CD4-positive, alpha-beta T cell treated with Interleukin-4 for 1 hour (primary cell): Measurements from ENCODE around the gene MT3.

ENCODE experiments used
- DNase-seq, 2 donors: peaks; one replicate each; pipeline ENCODE4 v3.0.0-alpha.2; 2020 to 2022

Gene MT3

GRCh38 chr16:56589141-56590039, at the start of gene MT3:
MT3 (plus strand) TSS chr16:56589528; CDS start chr16:56589591, 63 bp downstream.
- no peak for DNase-seq

GRCh38 chr16:56539656-56540055, 49.7 kb upstream of the MT3 start:
- DNase-seq: no peak

- no peak for DNase-seq
These were observed 47.3 kb upstream of the MT3 start for GRCh38 chr16:56542039-56542438.

GRCh38 chr16:56547120-56547948, 42.0 kb upstream of the MT3 start:
- peak in 1 of 2 donors; percentile 4 for DNase-seq

- no peak for DNase-seq
These were observed 41.3 kb upstream of the MT3 start for GRCh38 chr16:56547949-56548567.

- DNase-seq: no peak
These were observed 40.2 kb upstream of the MT3 start for GRCh38 chr16:56549161-56549560.

- DNase-seq: no peak
These were observed 39.5 kb upstream of the MT3 start for GRCh38 chr16:56549744-56550385.

- no peak for DNase-seq
These were observed 37.3 kb upstream of the MT3 start for GRCh38 chr16:56551796-56552738.

GRCh38 chr16:56554441-56554840, 34.9 kb upstream of the MT3 start:
- DNase-seq: no peak

GRCh38 chr16:56558024-56558747, 31.1 kb upstream of the MT3 start:
- no peak for DNase-seq

- DNase-seq: no peak
These were observed 30.2 kb upstream of the MT3 start for GRCh38 chr16:56559109-56559508.

GRCh38 chr16:56560447-56560846, 28.9 kb upstream of the MT3 start:
- DNase-seq: no peak

- no peak for DNase-seq
These were observed 28.2 kb upstream of the MT3 start for GRCh38 chr16:56561126-56561525.

- no peak for DNase-seq
These were observed 24.4 kb upstream of the MT3 start, which contains the start of gene MT4 for GRCh38 chr16:56564793-56565477. MT4 (plus strand) TSS chr16:56565073; CDS start chr16:56565129, 56 bp downstream.

- no peak for DNase-seq
These were observed 19.4 kb upstream of the MT3 start for GRCh38 chr16:56569971-56570370.

- no peak for DNase-seq
These were observed 17.8 kb upstream of the MT3 start for GRCh38 chr16:56571525-56571924.

GRCh38 chr16:56574625-56575024, 14.7 kb upstream of the MT3 start:
- no peak for DNase-seq

GRCh38 chr16:56576585-56577299, 12.6 kb upstream of the MT3 start:
- peak; percentile 86 to 89 for DNase-seq

- DNase-seq: no peak
These were observed 12.1 kb upstream of the MT3 start for GRCh38 chr16:56577300-56577625.
